Glomerular visceral epithelial cell (primary cell): ENCODE measurements around the gene TLCD4.
"Not testable (repeated sequence)": the region's sequence is repeated elsewhere in the genome, so short reads cannot be mapped to it uniquely, and the experiment has no call there.

Experiments
- DNase-seq: peaks from one replicate; pipeline ENCODE4 v3.0.0-alpha.2; 2016; ENCODE audit errors: extremely low spot score

The TLCD4 gene

GRCh38 chr1:95146637-95147036 is 29.5 kb downstream of the TLCD4 start:
- DNase-seq, result no peak

GRCh38 chr1:95154096-95154495 is 36.9 kb downstream of the TLCD4 start:
- DNase-seq, result no peak

- not testable (repeated sequence) for DNase-seq
These were observed 48.4 kb downstream of the TLCD4 start for GRCh38 chr1:95165569-95165968.
